ENCODE results near the gene SLFN13.
"Not testable (repeated sequence)": the region's sequence is repeated elsewhere in the genome, so short reads cannot be mapped to it uniquely, and the experiment has no call there.

SLFN13 gene

DNA sequence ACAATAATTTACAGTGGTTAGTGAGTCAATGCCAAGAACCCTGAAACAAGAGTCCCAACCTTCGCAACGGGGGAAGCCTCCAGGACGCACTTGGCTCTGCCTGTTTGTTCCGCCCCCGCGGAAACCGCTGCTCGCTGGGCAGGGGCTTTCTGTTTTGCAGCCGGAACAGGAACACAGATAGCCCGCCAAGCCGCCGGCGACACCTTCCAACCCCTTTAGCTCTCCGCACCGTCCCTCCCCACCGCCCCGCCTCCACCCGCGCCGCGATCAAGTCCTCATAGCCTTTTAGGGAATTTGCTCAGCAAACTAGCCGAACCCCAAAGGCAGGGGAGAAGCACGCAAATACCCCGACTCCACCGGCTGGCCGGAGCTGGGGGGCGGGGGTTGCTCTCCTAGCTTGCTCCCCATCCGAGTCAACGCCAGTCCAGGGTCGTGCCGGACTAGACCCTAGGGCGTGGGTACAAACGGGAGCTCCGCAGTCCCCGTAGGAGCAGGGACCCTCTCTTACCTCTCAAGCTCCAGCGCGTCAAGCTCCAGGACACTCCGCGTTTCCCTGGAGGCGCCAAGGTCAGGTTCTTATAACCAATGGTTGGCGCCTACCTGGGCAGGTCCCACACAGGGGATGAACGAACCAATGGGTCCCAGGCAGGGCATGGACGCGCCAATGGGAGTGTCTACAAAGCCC lies at the start of gene SLFN13:
Gene SLFN13 (minus strand): TSS at position 553 of the 685 bp plus-strand sequence. CDS start 3,086 bp downstream, outside the sequence.
- peak; percentile 93 for DNase-seq

DNA sequence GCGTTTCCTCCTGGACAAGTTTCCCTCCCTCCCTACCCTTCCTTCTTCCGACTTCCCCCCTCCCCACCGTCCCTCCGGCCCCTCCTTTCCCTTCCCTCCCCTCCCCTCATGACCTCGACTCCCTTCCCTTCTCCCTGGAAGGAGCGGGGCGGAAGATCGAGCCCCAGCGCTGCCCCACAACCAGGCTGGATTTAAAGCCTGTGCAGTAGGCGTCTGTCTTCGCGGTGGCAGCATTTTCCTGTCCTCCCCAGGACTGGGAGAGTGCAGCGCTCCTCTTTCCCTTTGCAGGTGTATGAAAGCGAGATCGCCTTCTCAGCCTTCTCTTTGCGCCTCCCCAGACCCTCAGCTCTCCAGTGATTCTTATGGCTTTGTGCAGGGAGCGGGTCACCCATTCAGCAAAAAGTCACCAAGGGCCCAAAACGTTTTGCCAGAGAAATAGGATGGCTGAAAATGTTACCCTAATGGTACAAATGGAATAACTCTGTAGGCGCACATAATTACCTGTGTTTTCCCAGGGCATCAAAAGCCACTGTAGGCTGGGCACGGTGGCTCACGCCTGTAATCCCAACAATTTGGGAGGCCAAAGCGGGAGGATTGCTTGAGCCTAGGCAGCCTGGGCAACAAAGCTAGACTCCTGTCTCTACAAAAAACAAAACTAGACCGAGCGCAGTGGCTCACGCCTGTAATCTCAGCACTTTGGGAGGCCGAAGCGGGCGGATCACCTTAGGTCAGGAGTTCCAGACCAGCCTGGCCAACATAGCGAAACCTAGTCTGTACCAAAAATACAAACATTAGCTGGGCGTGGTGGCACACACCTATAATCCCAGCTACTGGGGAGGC lies 48.1 kb upstream of the SLFN13 start:
- DNase-seq, result no peak

- no peak for DNase-seq
Measured at GRCh38 chr17:35493040-35493439, 44.5 kb upstream of the SLFN13 start.

DNA sequence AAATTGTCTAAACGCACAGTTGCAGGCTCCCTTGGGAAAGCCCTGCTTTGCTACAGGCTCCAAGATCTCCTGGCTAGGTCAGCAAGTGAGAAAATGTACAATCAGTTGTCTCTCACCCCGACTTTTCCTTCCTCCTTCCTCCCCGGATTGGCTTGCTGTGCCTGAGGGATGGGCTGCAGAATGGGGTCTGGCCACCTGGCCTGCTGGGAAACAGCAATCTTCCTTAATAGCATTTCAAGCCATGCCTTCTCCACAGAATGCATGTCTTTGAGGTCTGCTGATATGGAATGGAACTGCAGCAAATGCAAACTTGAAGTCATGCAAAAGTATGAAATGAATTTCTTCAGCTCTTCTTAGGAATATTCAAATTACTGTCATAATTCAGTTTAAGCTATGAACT lies 42.9 kb upstream of the SLFN13 start:
- DNase-seq, result no peak

- DNase-seq, result no peak
Measured at GRCh38 chr17:35489944-35490343, 41.4 kb upstream of the SLFN13 start.

GRCh38 chr17:35488991-35489390 lies 40.4 kb upstream of the SLFN13 start:
- no peak for DNase-seq

GRCh38 chr17:35486920-35487732 lies 38.6 kb upstream of the SLFN13 start:
- peak; percentile 87 for DNase-seq

DNA sequence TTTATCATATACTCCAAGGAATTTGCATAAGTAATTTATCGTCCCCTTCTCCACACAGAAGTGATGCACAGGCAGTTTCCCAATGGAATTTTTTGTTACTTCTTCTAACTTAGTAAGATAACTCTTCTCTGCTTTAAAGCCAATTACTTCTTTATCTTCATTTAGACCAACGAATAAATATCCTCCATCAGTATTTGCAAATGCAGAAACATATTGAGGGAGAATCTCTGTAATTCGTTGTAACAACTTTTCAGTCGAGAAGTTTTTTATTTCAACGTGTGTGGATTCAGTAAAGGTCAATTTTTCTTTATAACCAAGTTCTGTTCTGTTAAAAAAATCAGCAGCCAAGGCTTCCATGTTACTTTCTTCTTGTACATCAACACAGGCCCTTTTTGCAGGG lies 30.7 kb upstream of the SLFN13 start:
- DNase-seq, result no peak

DNA sequence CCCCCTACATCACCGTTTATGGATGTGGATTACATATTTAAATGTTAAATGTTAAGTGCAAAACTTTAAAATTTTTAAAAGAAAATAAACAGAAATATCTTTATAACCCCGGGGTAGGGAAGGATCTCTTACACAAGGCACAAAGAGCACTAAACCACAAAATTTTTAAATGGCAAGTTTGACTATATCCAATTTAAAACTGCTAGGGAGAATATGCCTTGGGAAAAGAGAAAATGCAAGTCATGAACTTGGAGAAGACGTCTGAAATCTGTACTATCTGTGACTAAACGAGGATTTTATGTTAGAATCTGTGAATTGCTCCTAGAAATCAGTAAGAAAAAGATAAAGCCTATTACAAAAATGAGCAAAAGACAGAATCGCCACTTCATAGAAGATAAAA lies 28.7 kb upstream of the SLFN13 start:
- DNase-seq, result no peak

DNA sequence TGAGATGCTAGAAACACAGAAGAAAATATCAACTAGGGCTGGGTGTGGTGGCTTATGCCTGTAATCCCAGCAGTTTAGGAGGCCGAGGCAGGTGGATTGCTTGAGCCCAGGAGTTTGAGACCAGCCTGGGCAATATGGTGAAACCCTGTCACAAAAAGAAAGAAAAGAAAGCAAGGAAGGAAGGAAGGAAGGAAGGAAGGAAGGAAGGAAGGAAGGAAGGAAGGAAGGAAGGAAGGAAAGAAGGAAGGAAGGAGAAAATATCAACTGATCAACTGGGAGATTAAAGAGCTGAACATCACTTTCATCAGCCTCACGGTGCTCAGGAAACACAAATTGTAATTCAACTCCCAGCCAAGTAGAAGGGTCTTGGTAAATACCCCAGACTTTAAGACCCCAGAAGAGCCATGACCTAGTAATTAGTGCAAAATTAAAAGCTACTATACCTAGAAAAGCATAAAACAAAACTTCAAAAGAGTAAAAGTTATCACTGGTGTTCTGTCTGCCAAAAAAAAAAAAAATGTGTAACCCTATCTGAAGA lies 27.8 kb upstream of the SLFN13 start:
- DNase-seq, result no peak

DNA sequence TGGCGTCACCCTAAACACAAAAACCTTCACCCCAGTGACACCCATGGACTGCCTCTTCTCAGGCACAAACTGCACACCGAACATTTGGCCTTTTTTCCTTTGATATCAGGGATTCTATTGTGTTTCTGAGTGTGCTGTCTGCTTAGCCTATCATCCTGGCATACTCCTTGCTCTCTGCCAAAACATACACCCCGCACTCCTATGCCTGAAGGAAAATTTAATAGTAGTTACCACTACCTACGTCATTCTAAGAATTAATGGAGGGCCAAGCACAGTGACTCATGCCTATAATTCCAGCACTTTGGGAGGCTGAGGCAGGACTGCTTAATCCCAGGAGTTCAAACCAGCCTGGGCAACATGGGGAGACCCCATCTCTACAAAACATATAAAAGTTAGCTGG lies 19.9 kb upstream of the SLFN13 start:
- DNase-seq, result no peak

- DNase-seq, result no peak
Measured at GRCh38 chr17:35467824-35468223, 19.3 kb upstream of the SLFN13 start.

DNA sequence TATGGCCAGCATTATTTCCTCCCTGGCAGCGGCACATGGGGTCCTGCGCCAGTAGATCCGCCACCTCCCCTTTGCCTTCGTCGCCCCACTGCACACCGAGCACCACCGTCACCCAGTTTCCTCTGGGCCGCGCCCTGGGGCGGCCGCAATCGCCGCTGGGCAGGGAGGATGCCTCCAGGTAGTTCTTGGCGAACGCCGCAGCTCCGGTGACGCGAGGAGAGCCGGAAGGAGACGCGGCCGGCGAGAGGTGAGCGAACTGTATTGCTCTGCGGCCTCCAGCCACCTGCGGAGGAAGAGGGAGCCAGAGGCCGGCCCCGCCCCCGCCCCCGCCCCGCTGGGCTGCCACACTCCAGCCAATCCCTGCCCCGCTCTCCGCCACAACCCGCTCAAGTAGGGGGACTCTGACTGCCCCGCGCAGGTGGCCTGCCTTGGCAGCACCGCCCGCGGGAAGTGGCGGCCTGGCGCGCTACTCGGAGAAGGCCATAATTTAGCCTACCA lies 11.8 kb upstream of the SLFN13 start:
- DNase-seq, result peak; percentile 46

- not testable (repeated sequence) for DNase-seq
Measured at GRCh38 chr17:35454035-35454434, 5.5 kb upstream of the SLFN13 start.

GRCh38 chr17:35453171-35453570 lies 4.6 kb upstream of the SLFN13 start:
- DNase-seq, result no peak

DNA sequence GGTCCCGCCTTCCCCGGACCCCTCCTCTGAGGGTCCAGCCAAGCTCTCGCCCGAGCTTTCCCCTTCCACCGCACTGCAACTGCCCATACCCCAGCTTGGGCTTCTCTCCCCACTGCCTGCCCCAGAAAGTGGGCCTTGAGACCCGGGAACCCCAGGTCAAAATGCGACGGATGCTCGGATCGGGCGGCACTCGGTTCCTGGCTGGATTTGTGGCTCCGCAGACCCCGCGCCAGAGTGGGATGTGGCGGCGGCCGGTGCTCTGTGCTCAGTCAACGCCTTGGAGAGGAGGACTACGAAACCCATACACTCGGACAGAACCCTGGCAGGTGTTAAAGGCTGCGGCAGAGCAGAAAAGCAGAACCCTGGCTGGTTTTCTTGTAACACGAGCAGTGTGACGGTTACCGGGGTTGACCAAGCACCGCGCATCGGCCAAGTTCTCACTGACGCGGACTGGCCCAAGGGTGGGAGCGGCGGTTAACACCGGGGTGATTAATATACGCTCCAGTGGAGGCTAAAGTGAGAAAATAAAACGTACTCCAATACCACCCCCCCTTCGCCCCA lies 885 bp upstream of the SLFN13 start:
- DNase-seq, result no peak

- DNase-seq, result no peak
Measured at GRCh38 chr17:35448899-35449227, 297 bp upstream of the SLFN13 start.

DNA sequence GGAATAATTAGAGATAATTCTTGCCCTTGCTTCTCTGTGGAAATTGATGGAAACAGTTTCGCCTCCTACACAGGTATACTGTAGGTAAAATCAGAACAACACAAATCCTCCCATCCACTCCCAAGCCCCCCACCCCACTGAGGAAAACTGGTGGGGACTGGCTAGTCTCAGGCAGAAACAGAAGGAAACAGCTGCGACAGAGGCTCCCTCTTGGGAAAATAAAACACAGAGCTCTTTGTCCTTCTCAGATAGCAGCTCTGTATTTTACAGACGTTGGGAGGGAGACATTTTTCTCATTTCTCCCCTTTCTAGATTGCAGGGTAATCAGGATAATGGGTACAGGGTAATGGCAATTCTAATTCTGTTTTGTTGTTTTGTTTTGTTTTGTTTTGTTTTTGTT lies 1.1 kb downstream of the SLFN13 start:
- DNase-seq, result no peak

DNA sequence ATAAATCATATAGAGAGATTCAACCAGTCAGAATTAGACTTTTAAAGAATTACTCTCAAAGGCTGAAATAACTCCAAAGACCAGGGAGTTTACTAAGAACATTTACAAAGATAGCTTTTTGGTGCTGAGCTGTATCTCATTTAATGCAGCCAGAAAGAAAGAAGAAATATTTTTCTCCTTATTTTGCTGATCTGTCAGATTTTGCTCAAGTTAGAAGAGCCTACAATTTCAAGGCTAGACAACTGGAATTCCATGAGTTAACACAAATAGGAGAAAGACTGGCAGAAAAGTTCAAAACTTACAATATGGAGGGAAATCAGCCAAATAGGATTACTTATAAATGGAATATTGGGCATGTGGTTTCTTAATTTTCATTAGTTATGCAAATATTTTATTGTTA lies 10.1 kb downstream of the SLFN13 start:
- DNase-seq, result no peak

- DNase-seq, result peak; percentile 72
Measured at GRCh38 chr17:35433075-35433894, 15.3 kb downstream of the SLFN13 start.

GRCh38 chr17:35432176-35433074 lies 16.1 kb downstream of the SLFN13 start, which contains the start of gene SLFN12:
Gene SLFN12 (minus strand): TSS chr17:35432500. CDS start chr17:35423028, 9,472 bp downstream.
- peak; percentile 45 for DNase-seq

Measured in activated naive CD4-positive, alpha-beta T cell treated with Interleukin-2 at 50 U/mL for 16 hours (primary cell).